Measurements from ENCODE around the gene SCN3B.
"Not testable (repeated sequence)": the region's sequence is repeated elsewhere in the genome, so short reads cannot be mapped to it uniquely, and the experiment has no call there.

The SCN3B gene

GRCh38 chr11:123654566-123655081, at the start of gene SCN3B:
SCN3B (minus strand) TSS chr11:123654624; CDS start chr11:123653801, 823 bp downstream.
- no peak for DNase-seq (ENCODE audit: low read depth in 2 of 2)

- no peak for DNase-seq (ENCODE audit: low read depth in 2 of 2)
These were observed 48.3 kb upstream of the SCN3B start for GRCh38 chr11:123702696-123703095.

- no peak for DNase-seq (ENCODE audit: low read depth in 2 of 2)
These were observed 47.7 kb upstream of the SCN3B start for GRCh38 chr11:123702139-123702538.

GRCh38 chr11:123700772-123701171, 46.3 kb upstream of the SCN3B start:
- no peak for DNase-seq (ENCODE audit: low read depth in 2 of 2)

GRCh38 chr11:123698546-123699127, 44.2 kb upstream of the SCN3B start:
- no peak for DNase-seq (ENCODE audit: low read depth in 2 of 2)

- no peak for DNase-seq (ENCODE audit: low read depth in 2 of 2)
These were observed 41.8 kb upstream of the SCN3B start for GRCh38 chr11:123696183-123696582.

- no peak for DNase-seq (ENCODE audit: low read depth in 2 of 2)
These were observed 40.8 kb upstream of the SCN3B start for GRCh38 chr11:123695231-123695630.

- DNase-seq (ENCODE audit: low read depth in 2 of 2): no peak
These were observed 40.1 kb upstream of the SCN3B start for GRCh38 chr11:123694551-123694950.

- DNase-seq (ENCODE audit: low read depth in 2 of 2): no peak
These were observed 38.5 kb upstream of the SCN3B start for GRCh38 chr11:123692961-123693360.

GRCh38 chr11:123690485-123690884, 36.1 kb upstream of the SCN3B start:
- no peak for DNase-seq (ENCODE audit: low read depth in 2 of 2)

- DNase-seq (ENCODE audit: low read depth in 2 of 2): no peak
These were observed 30.2 kb upstream of the SCN3B start for GRCh38 chr11:123684601-123685000.

GRCh38 chr11:123683428-123684170, 29.2 kb upstream of the SCN3B start:
- DNase-seq (ENCODE audit: low read depth in 2 of 2): no peak

- no peak for DNase-seq (ENCODE audit: low read depth in 2 of 2)
These were observed 28.4 kb upstream of the SCN3B start for GRCh38 chr11:123682696-123683410.

- no peak for DNase-seq (ENCODE audit: low read depth in 2 of 2)
These were observed 26.6 kb upstream of the SCN3B start for GRCh38 chr11:123681030-123681429.

- DNase-seq (ENCODE audit: low read depth in 2 of 2): no peak
These were observed 23.8 kb upstream of the SCN3B start for GRCh38 chr11:123678246-123678645.

- DNase-seq (ENCODE audit: low read depth in 2 of 2): no peak
These were observed 23.1 kb upstream of the SCN3B start for GRCh38 chr11:123677510-123677909.

- no peak for DNase-seq (ENCODE audit: low read depth in 2 of 2)
These were observed 19.9 kb upstream of the SCN3B start for GRCh38 chr11:123674297-123674696.

- no peak for DNase-seq (ENCODE audit: low read depth in 2 of 2)
These were observed 18.1 kb upstream of the SCN3B start for GRCh38 chr11:123672568-123672967.

GRCh38 chr11:123671534-123671933, 17.1 kb upstream of the SCN3B start:
- no peak for DNase-seq (ENCODE audit: low read depth in 2 of 2)

GRCh38 chr11:123670081-123670480, 15.7 kb upstream of the SCN3B start:
- DNase-seq (ENCODE audit: low read depth in 2 of 2): no peak

GRCh38 chr11:123665306-123665705, 10.9 kb upstream of the SCN3B start:
- no peak for DNase-seq (ENCODE audit: low read depth in 2 of 2)

GRCh38 chr11:123659965-123660364, 5.5 kb upstream of the SCN3B start:
- not testable (repeated sequence) for DNase-seq (ENCODE audit: low read depth in 2 of 2)

- DNase-seq (ENCODE audit: low read depth in 2 of 2): no peak
These were observed 4.9 kb upstream of the SCN3B start for GRCh38 chr11:123659311-123659710.

Data from activated CD8-positive, alpha-beta memory T cell treated with anti-CD3 and anti-CD28 coated beads for 4 hours (primary cell).